ENCODE results near the gene XAGE5. TPM values are rescaled to one million over a fixed set of nuclear protein-coding genes. Genes with fewer than 3 reads are reported as not detected.
"Not testable (repeated sequence)": the region's sequence is repeated elsewhere in the genome, so short reads cannot be mapped to it uniquely, and the experiment has no call there.

The XAGE5 gene
- total RNA-seq, 1 experiment from 2014 or later: not detected

GRCh38 chrX:52852110-52852860, 41.2 kb downstream of the XAGE5 start:
- RAD21 ChIA-PET (ENCODE audit: low non-redundant PET in 1 of 2, low total read pairs in 2 of 2, uncharacterized antibody in 2 of 2, unreplicated experiment in 2 of 2): no interaction called here
- no peak for DNase-seq (ENCODE audit: low read depth, low spot score)
- POLR2A ChIA-PET: no interaction called here
- no peak overlapping the region for H2AFZ ChIP-seq (ENCODE audit: low read depth, low read length, poor library complexity, severe bottlenecking)
- H3K9ac ChIP-seq (ENCODE audit: low read length): no peak overlapping the region
- H3K4me2 ChIP-seq (ENCODE audit: low read length): no peak overlapping the region
- TF ChIP-seq POLR2AphosphoS5 (IDR thresholded peaks at IDR 0.05; ENCODE audit: low read depth, low read length): no peak
- no peak for TF ChIP-seq ZNF274 (IDR thresholded peaks at IDR 0.05; ENCODE audit: low read depth, low read length)
- no peak for TF ChIP-seq SRF (IDR thresholded peaks at IDR 0.05; ENCODE audit: low read depth)
- no peak for TF ChIP-seq ZBTB33 (IDR thresholded peaks at IDR 0.05; ENCODE audit: extremely low read depth, insufficient replicate concordance, low read length)
- TF ChIP-seq SP1 (IDR thresholded peaks at IDR 0.05; ENCODE audit: low read depth): no peak
- no peak for TF ChIP-seq SIN3A (IDR thresholded peaks at IDR 0.05; ENCODE audit: low read depth)
- no peak for TF ChIP-seq JUND (IDR thresholded peaks at IDR 0.05)
- no peak for TF ChIP-seq CEBPB (IDR thresholded peaks at IDR 0.05; ENCODE audit: low read depth)
- no peak for TF ChIP-seq ELF1 (IDR thresholded peaks at IDR 0.05; ENCODE audit: borderline replicate concordance, low read depth)
- no peak for TF ChIP-seq ATF3 (IDR thresholded peaks at IDR 0.05)
- TF ChIP-seq REST (IDR thresholded peaks at IDR 0.05; ENCODE audit: low read depth): no peak
- TF ChIP-seq TCF7L2 (IDR thresholded peaks at IDR 0.05; ENCODE audit: borderline replicate concordance, extremely low read depth, insufficient read depth, insufficient read length): no peak
- no peak for TF ChIP-seq CBX3 (IDR thresholded peaks at IDR 0.05; ENCODE audit: low read depth)
- TF ChIP-seq EZH2 (IDR thresholded peaks at IDR 0.05): no peak
- peaks cover 16% of the 10 kb centered on the region; the same call in 1 of the 2 replicates for H3K27me3 ChIP-seq (ENCODE audit: insufficient read depth, low read length)
- no peaks in the 10 kb centered on the region for H4K20me1 ChIP-seq (ENCODE audit: insufficient read depth)
- no peaks in the 10 kb centered on the region for H3K9me2 ChIP-seq (ENCODE audit: insufficient read depth)
- intact Hi-C loops (cut with micrococcal nuclease): no loop called here
- no peak for ATAC-seq
- CTCF ChIA-PET: no interaction called here
- H3K9me3 ChIP-seq (ENCODE audit: control insufficient read depth in 1 of 2, insufficient read depth in 1 of 2, low read depth in 1 of 2, low read length in 2 of 2): no peaks in the 10 kb centered on the region
- H3K36me3 ChIP-seq (ENCODE audit: control insufficient read depth in 1 of 2, insufficient read depth in 2 of 2, low read length in 2 of 2): no peaks in the 10 kb centered on the region
- H3K4me1 ChIP-seq (ENCODE audit: control insufficient read depth in 1 of 2, insufficient read depth in 2 of 2, low read length in 2 of 2): peaks cover 0 to 8% of the 10 kb centered on the region in 2 experiments; a peak in 1 of 4 replicates
- BruUV-seq (replicated peaks): no TSS peak
- H3K79me2 ChIP-seq (ENCODE audit: insufficient read depth, low read length): no peaks in the 10 kb centered on the region
- no peak overlapping the region for H3K27ac ChIP-seq (ENCODE audit: low read depth, low read length)
- no peak overlapping the region for H3K4me3 ChIP-seq (replicated peaks in 1 of 2; ENCODE audit: low read depth in 1 of 2, low read length in 2 of 2)

- H3K36me3 ChIP-seq (ENCODE audit: control insufficient read depth in 1 of 2, insufficient read depth in 2 of 2, low read length in 2 of 2); CTCF ChIA-PET; RAD21 ChIA-PET (ENCODE audit: low non-redundant PET in 1 of 2, low total read pairs in 2 of 2, uncharacterized antibody in 2 of 2, unreplicated experiment in 2 of 2); H3K4me3 ChIP-seq (replicated peaks in 1 of 2; ENCODE audit: low read depth in 1 of 2, low read length in 2 of 2); DNase-seq (ENCODE audit: low read depth, low spot score); H3K27ac ChIP-seq (ENCODE audit: low read depth, low read length); H4K20me1 ChIP-seq (ENCODE audit: insufficient read depth); H3K4me1 ChIP-seq (ENCODE audit: control insufficient read depth in 1 of 2, insufficient read depth in 2 of 2, low read length in 2 of 2); BruUV-seq (replicated peaks); H3K79me2 ChIP-seq (ENCODE audit: insufficient read depth, low read length); H2AFZ ChIP-seq (ENCODE audit: low read depth, low read length, poor library complexity, severe bottlenecking); ATAC-seq; H3K9me2 ChIP-seq (ENCODE audit: insufficient read depth); intact Hi-C loops (cut with micrococcal nuclease); H3K27me3 ChIP-seq (ENCODE audit: insufficient read depth, low read length); H3K9me3 ChIP-seq (ENCODE audit: control insufficient read depth in 1 of 2, insufficient read depth in 1 of 2, low read depth in 1 of 2, low read length in 2 of 2); H3K4me2 ChIP-seq (ENCODE audit: low read length); H3K9ac ChIP-seq (ENCODE audit: low read length); POLR2A ChIA-PET: not testable (repeated sequence)
Measured at GRCh38 chrX:52856991-52857525, 46.0 kb downstream of the XAGE5 start.
